HT1080 (cell line): Measurements from ENCODE around the gene TANGO6. TPM values are rescaled to one million over a fixed set of nuclear protein-coding genes. Genes with fewer than 3 reads are reported as not detected.
"Not testable (repeated sequence)": the region's sequence is repeated elsewhere in the genome, so short reads cannot be mapped to it uniquely, and the experiment has no call there.

Experiments used
- DNase-seq: peaks from one replicate; pipeline ENCODE4 v3.0.0-alpha.2; 2015; ENCODE audit warnings: low read depth
- total RNA-seq: library from RNA; depleted of rRNA; stranded (reverse); fragments of >200 nt; shearing (Covaris generic); gene quantifications from 2 replicates; pipeline ENCODE4 v1.2.3, GENCODE V29; 2014

Gene TANGO6
- total RNA-seq, 1 experiment from 2014 or later = 12.7 TPM

GRCh38 chr16:69049603-69050375, 206.5 kb downstream of the TANGO6 start:
- no peak for DNase-seq

- DNase-seq = not testable (repeated sequence)
Measured at GRCh38 chr16:69051517-69051830, 208.1 kb downstream of the TANGO6 start.

GRCh38 chr16:69055008-69055407, 211.7 kb downstream of the TANGO6 start:
- no peak for DNase-seq

- no peak for DNase-seq
Measured at GRCh38 chr16:69055980-69056379, 212.6 kb downstream of the TANGO6 start.

- no peak for DNase-seq
Measured at GRCh38 chr16:69056421-69056820, 213.1 kb downstream of the TANGO6 start.

GRCh38 chr16:69057400-69058378, 214.4 kb downstream of the TANGO6 start:
- peak; percentile 88 for DNase-seq

- not testable (repeated sequence) for DNase-seq
Measured at GRCh38 chr16:69063491-69063890, 220.2 kb downstream of the TANGO6 start.

GRCh38 chr16:69064124-69064763, 220.9 kb downstream of the TANGO6 start:
- DNase-seq = peak; percentile 55

GRCh38 chr16:69064764-69065313, 221.5 kb downstream of the TANGO6 start:
- no peak for DNase-seq

- DNase-seq = no peak
Measured at GRCh38 chr16:69069504-69069903, 226.2 kb downstream of the TANGO6 start.

GRCh38 chr16:69071036-69071435, 227.7 kb downstream of the TANGO6 start:
- DNase-seq = no peak

- DNase-seq = no peak
Measured at GRCh38 chr16:69072640-69072974, 229.3 kb downstream of the TANGO6 start.

GRCh38 chr16:69073181-69073702, 229.9 kb downstream of the TANGO6 start:
- DNase-seq = peak; percentile 96

GRCh38 chr16:69077251-69077650, 233.9 kb downstream of the TANGO6 start:
- DNase-seq = peak; percentile 90

- DNase-seq = no peak
Measured at GRCh38 chr16:69078073-69078472, 234.7 kb downstream of the TANGO6 start.

GRCh38 chr16:69079697-69080096, 236.4 kb downstream of the TANGO6 start:
- no peak for DNase-seq

GRCh38 chr16:69083306-69083941, 240.1 kb downstream of the TANGO6 start:
- no peak for DNase-seq

- no peak for DNase-seq
Measured at GRCh38 chr16:69084289-69084688, 241.0 kb downstream of the TANGO6 start.

- DNase-seq = no peak
Measured at GRCh38 chr16:69085032-69085695, 241.8 kb downstream of the TANGO6 start.

GRCh38 chr16:69087161-69087581, 243.8 kb downstream of the TANGO6 start:
- DNase-seq = no peak
